Sigmoid colon (tissue), 7 donors: ENCODE data around the gene MAPKAPK3. TPM values are rescaled to one million over a fixed set of nuclear protein-coding genes. Genes with fewer than 3 reads are reported as not detected.
A peak's percentile ranks its signal among the peaks of the same experiment; 100 is the strongest.

Experiments used
- DNase-seq: peaks from one replicate; pipeline ENCODE4 v3.0.0-alpha.2; 2019
- H3K27ac ChIP-seq, 4 donors: fragments of 200-600 bp; sonication (generic); one replicate each; pipeline ENCODE4 v1.5.1; 2016 to 2019; ENCODE audit warnings: mild to moderate bottlenecking in 1 of 4
- H3K27me3 ChIP-seq, 3 donors: fragments of 200-600 bp; sonication (generic); one replicate each; pipeline ENCODE4 v1.5.1; 2019; ENCODE audit warnings: mild to moderate bottlenecking in 1 of 3
- H3K36me3 ChIP-seq, 4 donors: fragments of 200-600 bp; sonication (generic); one replicate each; pipeline ENCODE4 v1.5.1; 2016 to 2019
- H3K4me1 ChIP-seq, 4 donors: fragments of 200-600 bp; sonication (generic); one replicate each; pipeline ENCODE4 v1.5.1; 2017 to 2019
- H3K4me3 ChIP-seq, 4 donors: fragments of 200-600 bp; sonication (generic); one replicate each; pipeline ENCODE4 v1.5.1; 2017 to 2019; ENCODE audit warnings: mild to moderate bottlenecking in 2 of 4, moderate library complexity in 1 of 4
- H3K9me3 ChIP-seq, 4 donors: fragments of 200-600 bp in 3 of 4; sonication (generic) in 3 of 4; one replicate each; pipeline versions ENCODE4 v1.5.1 to v1.6.1; 2013 to 2019
- CTCF ChIP-seq, 4 experiments: fragments of 450-650 bp in 3 of 4; fragments of 200-600 bp in 1 of 4; IDR thresholded peaks; one replicate each; pipeline ENCODE4 v1.5.1; 2016 to 2019; ENCODE audit warnings: antibody characterized with exemption in 4 of 4, mild to moderate bottlenecking in 3 of 4, moderate library complexity in 2 of 4
- EP300 ChIP-seq, 4 donors: sonication (generic); formaldehyde crosslinking; IDR thresholded peaks; one replicate each; pipeline ENCODE4 v1.6.1; 2017; ENCODE audit warnings: antibody characterized with exemption in 4 of 4
- POLR2A ChIP-seq, 2 donors: fragments of 450-650 bp; IDR thresholded peaks; one replicate each; pipeline ENCODE4 v1.6.1; 2016; ENCODE audit warnings: antibody characterized with exemption in 2 of 2, mild to moderate bottlenecking in 2 of 2, moderate library complexity in 2 of 2
- POLR2AphosphoS5 ChIP-seq, 4 donors: sonication (generic); formaldehyde crosslinking; IDR thresholded peaks; one replicate each; pipeline ENCODE4 v1.6.1; 2017; ENCODE audit warnings: antibody characterized with exemption in 4 of 4
- WGBS, 2 donors: extraction: QIAGEN DNeasy Blood & Tissue Kit; methylation state at CpG; one replicate each; pipeline ENCODE4 v1.1.7; 2013; 5-methylcytosine and 5-hydroxymethylcytosine counted together
- intact Hi-C: fragments of 100-400 bp; cut with DNase I; formaldehyde crosslinking; loops from one replicate; pipeline ENCODE4 v1.15.1; 2023
- polyA plus RNA-seq, 3 donors: library from polyadenylated mRNA; stranded (reverse); fragments of 200-250 nt; gene quantifications; one replicate each; pipeline ENCODE4 v1.2.3, GENCODE V29; 2013
- total RNA-seq, 4 donors: library from RNA; depleted of rRNA; stranded (reverse); fragments of >200 nt; gene quantifications; one replicate each; pipeline ENCODE4 v1.1.0, GENCODE V29; 2016
- donor health status: healthy with polysubstance abuse.
- donor health status: Bipolar disorder and iron deficiency.
- donor health status: healthy.

The MAPKAPK3 gene
- total and polyA plus RNA-seq, 7 donors, result 15.2 to 32.8 (median 19.8) TPM

GRCh38 chr3:50653937-50654595, 37.1 kb downstream of the MAPKAPK3 start:
- Histone ChIP-seq H3K36me3 (no peaks in the 10 kb centered on the region), H3K27me3 (no peaks in the 10 kb centered on the region), H3K9me3 (no peaks in the 10 kb centered on the region), H3K27ac (no peak overlapping the region), H3K4me3 (no peak overlapping the region), H3K4me1 (peaks cover 0 to 9% (median 8%) of the 10 kb centered on the region in 4 donors)
- WGBS, 2 donors, result 57 to 74% methylated on average over 3 of the region's 3 CpGs
- TF ChIP-seq POLR2AphosphoS5 (IDR thresholded peaks at IDR 0.05) (no peak), EP300 (IDR thresholded peaks at IDR 0.05) (no peak), POLR2A (IDR thresholded peaks at IDR 0.05) (no peak), CTCF (IDR thresholded peaks at IDR 0.05) (no peak)
- intact Hi-C loops, result no loop called here
- no peak for DNase-seq

GRCh38 chr3:50655009-50655830, 38.3 kb downstream of the MAPKAPK3 start:
- TF ChIP-seq EP300 (IDR thresholded peaks at IDR 0.05), result no peak
- no peak for TF ChIP-seq POLR2AphosphoS5 (IDR thresholded peaks at IDR 0.05)
- no peak for TF ChIP-seq CTCF (IDR thresholded peaks at IDR 0.05)
- TF ChIP-seq POLR2A (IDR thresholded peaks at IDR 0.05), result no peak
- Histone ChIP-seq H3K4me1 (no peaks in the 10 kb centered on the region), H3K4me3 (no peak overlapping the region), H3K36me3 (no peaks in the 10 kb centered on the region), H3K27me3 (no peaks in the 10 kb centered on the region), H3K9me3 (no peaks in the 10 kb centered on the region), H3K27ac (no peak overlapping the region)
- no peak for DNase-seq
- intact Hi-C loops, result no loop called here
- WGBS, 2 donors, result 34 to 39% methylated on average over 3 of the region's 3 CpGs

- WGBS, 2 donors, result 65 to 67% methylated on average over 8 of the region's 8 CpGs
- no peaks in the 10 kb centered on the region for H3K36me3 ChIP-seq
- H3K9me3 ChIP-seq, result no peaks in the 10 kb centered on the region
- intact Hi-C loops, result no loop called here
- no peak overlapping the region for H3K27ac ChIP-seq
- H3K4me3 ChIP-seq, result no peak overlapping the region
- H3K4me1 ChIP-seq, result no peaks in the 10 kb centered on the region
- TF ChIP-seq CTCF (IDR thresholded peaks at IDR 0.05) (no peak), EP300 (IDR thresholded peaks at IDR 0.05) (no peak), POLR2AphosphoS5 (IDR thresholded peaks at IDR 0.05) (no peak), POLR2A (IDR thresholded peaks at IDR 0.05) (no peak)
- H3K27me3 ChIP-seq, result no peaks in the 10 kb centered on the region
- peak; percentile 45 for DNase-seq
These were observed 39.7 kb downstream of the MAPKAPK3 start for GRCh38 chr3:50656417-50657195.

GRCh38 chr3:50657407-50657806, 40.5 kb downstream of the MAPKAPK3 start:
- intact Hi-C loops, result no loop called here
- H3K9me3 ChIP-seq, result no peaks in the 10 kb centered on the region
- WGBS, 2 donors, result 86 to 93% methylated on average over 5 of the region's 5 CpGs
- no peaks in the 10 kb centered on the region for H3K36me3 ChIP-seq
- H3K4me3 ChIP-seq, result no peak overlapping the region
- no peaks in the 10 kb centered on the region for H3K4me1 ChIP-seq
- no peak for DNase-seq
- TF ChIP-seq POLR2AphosphoS5 (IDR thresholded peaks at IDR 0.05) (no peak), EP300 (IDR thresholded peaks at IDR 0.05) (no peak), CTCF (IDR thresholded peaks at IDR 0.05) (no peak), POLR2A (IDR thresholded peaks at IDR 0.05) (no peak)
- no peaks in the 10 kb centered on the region for H3K27me3 ChIP-seq
- no peak overlapping the region for H3K27ac ChIP-seq
